Stimulated activated CD4-positive, alpha-beta T cell treated with anti-CD3 and anti-CD28 coated beads, Interleukin-1b, Interleukin-23, amount 100 ng/mL, for 24 hours (primary cell): ENCODE results near the gene VASN.
"Not testable (repeated sequence)": the region's sequence is repeated elsewhere in the genome, so short reads cannot be mapped to it uniquely, and the experiment has no call there.

ENCODE experiments used
- DNase-seq, 4 experiments: peaks; one replicate each; pipeline ENCODE4 v3.0.0-alpha.2; 2020; ENCODE audit warnings: low read depth in 4 of 4, low spot score in 1 of 4

VASN gene

DNA sequence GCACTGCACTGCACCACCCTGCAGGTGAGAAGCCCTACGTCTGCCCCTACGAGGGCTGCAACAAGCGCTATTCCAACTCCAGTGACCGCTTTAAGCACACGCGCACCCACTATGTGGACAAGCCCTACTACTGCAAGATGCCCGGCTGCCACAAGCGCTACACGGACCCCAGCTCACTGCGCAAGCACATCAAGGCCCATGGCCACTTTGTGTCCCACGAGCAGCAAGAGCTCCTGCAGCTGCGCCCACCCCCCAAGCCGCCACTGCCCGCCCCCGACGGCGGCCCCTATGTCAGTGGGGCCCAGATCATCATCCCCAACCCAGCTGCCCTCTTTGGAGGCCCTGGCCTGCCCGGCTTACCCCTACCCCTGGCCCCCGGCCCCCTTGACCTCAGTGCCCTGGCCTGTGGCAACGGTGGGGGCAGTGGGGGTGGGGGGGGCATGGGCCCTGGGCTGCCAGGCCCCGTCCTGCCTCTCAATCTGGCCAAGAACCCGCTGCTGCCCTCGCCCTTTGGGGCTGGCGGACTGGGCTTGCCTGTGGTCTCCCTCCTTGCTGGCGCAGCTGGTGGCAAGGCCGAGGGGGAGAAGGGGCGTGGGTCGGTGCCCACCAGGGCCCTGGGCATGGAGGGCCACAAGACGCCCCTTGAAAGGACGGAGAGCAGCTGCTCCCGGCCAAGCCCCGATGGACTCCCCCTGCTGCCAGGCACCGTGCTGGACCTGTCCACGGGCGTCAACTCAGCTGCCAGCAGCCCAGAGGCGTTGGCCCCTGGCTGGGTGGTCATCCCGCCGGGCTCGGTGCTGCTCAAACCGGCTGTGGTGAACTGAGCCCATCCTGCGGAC lies 34.7 kb upstream of the VASN start:
- no peak for DNase-seq

DNA sequence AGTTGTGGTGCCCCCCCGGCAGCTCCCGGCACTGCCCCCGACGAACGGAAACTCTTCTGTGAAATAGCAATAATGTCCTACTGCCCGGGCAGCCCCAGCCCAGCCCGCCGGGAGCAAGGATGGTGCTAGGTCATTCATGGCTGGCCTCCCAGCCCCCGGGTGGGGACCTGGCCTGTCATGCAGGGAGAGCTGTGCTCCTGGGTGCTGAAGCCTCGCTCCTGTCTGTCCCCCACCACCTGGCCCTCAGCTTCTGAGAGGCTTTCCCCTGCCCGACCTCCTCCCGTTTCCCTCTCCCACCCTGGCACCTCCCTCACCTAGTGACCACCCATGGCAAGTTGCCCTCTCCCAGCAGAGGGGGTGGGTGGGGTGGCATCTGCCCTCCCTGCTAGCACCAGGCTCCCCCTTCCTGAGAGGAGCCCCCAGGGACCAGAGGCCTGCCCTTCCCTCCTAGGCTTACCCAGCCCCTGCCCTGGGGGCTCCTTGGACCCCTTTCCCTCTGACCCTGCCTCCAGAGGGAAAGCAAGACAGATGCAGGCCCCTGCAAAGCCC lies 34.0 kb upstream of the VASN start:
- no peak for DNase-seq

DNA sequence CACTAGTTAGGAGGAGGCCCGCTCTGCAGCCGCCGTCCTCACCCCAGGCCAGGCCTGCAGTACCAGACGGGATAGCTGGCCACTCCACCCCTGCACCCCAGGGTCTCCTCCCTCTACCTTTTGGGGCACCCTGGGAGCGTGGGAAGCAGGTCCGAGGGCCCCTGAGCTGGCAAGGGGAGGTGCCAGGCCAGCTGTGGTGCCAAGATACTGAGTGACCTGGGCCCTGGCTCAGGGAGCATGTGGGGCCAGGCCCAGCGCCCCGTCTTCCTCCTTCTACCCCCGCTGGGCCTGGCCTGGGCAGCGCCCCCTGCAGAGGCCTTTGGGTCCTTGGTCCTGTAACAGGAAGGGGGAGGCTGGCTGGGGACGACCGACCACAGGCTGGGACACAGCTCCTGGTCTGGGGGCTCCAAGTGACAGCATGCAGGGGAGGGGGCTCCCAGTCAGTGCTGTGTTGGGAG lies 33.5 kb upstream of the VASN start:
- no peak for DNase-seq

DNA sequence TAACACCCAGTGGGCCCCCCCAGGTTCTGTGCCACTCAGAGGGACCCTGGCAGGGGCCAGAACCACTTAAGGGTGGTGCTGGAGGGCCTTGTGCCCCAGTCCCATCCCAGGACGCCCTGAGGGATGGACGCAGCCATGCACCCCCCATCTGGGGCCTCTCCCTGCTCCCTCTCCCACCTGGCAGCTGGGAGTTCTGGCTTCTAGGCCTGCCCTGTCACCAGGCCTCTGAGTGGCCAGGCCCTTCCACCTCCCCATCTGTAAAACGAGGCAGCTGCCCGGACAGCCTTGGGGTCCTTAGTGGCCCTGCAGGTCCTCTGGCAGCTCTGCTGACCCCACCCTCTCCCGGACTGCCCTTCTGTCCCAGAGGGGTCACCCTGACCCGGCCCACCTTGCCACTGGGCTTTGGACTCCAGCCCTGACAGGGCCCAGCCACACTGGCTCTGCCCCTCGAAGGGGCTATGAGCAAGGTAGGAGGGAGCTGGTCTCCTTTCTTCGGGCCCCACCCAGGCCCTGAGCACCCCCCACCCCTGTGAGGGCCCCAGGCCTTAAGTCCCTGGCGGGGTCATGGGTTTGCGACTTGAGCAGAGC lies 32.8 kb upstream of the VASN start:
- no peak for DNase-seq

DNA sequence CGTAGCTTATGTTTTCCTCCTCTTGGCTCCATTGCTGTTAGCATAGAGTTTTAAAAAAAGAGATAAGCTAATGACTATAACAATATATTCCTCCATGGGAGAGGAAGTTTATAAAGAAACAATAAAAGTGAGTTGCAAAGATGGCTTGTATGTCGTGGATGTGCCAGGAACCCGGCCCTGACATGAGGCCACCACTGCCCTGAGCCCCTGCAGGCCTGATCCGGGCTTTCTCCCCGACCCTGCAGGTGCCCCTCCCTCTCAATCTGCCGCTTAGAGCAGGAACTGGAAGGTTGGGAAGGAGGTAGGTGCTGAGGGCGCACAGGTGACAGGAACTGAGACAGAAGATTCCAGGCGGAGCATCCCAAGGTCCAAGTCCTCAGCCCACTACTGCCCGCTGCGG lies 32.2 kb upstream of the VASN start:
- no peak for DNase-seq

DNA sequence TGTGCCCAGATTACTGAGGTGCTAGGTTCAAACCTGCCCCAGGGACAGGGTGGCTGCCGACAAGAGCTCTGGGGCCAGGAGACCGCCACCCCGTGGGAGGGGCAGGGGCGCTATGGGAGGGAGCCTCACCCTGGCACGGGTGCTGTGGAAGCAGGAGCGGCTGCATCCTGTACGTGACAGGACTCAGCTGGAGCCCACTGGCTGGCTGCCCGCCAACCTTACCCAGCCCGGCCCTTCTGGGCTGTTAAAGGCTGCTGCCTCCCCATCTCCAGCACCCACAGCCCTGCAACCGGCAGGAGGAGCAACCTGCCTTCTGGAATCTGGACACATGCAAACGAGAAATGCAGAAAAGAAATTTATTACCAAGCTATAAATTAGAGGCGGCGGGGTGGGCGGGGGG lies 31.7 kb upstream of the VASN start:
- DNase-seq, result no peak

DNA sequence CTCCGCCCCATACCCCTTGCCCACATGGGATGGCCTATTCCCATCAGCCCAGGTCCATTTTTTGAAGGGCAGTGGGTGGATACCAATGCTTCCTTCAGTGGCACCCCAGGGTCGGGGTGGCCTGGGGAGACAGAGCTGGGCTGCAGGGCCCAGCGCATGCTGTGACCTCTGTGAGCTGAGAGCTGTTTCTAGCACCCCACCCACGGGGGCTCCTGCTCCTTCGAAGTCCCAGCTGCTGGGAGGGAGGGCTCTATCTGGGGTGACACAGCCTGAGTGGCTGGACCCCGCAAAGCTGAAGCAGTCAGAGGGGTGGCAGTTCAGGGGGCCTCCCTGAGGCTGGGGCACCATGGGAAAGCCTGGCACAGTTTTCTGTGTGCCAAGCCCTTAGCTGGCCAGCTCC lies 31.2 kb upstream of the VASN start:
- no peak for DNase-seq

DNA sequence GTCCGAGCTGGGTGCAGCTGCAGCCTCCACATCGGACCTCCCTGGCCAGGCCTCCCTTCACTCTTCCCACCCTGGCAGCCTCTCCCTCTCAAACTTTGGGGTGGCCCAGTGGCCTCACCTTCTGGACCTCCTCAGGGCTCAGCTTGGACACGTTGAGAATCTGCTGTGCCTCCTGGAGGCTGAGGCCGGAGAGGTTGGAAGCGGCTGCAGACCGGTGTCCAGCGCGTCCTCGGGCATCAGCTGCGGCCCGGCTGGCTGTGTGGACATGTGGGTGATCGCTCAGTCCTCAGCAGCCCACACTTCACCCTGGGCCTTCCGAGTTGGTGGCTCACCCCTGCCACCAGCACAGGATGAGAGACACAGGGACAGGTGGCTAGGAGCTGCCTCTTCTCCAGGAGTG lies 30.4 kb upstream of the VASN start:
- DNase-seq, result no peak

DNA sequence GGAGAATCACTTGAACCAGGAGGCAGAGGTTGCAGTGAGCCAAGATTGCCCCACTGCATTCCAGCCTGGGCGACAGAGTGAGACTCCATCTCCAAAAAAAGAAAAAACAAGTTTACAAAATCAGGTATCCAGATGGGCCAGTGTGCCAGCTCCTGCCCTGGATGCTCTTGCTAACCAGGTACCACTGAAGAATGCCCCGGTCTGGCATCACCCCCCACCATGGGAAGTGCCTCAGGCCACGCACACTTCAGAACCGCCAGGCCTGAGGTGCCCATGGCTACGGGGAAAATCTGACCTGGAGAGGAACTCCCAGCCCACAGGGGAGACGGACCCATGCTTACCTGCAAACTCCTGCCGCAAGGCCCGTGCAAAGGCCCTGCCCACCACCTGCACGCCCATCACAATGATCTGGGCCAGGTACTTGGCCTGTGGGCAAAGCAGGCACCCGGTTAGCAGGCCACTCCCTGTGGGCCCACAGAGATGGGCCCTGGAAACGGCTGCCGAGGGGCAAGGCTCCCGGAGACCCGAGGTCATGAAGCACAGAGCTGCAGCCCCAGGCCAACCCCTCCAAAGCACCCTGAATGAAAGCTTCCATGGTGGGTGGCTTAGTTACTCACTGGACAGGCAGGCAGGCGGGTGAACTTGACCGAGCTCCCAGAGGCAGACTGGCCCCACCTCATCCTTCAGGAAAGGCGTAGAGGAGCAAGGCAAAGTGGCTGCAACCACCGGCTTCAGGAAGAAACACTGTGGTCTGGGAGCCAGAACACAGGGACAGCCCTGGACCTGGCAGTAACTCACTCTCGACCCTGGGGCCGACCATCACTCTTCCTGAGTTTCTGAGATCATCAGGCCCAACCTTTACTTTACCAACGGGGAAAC lies 28.5 kb upstream of the VASN start:
- DNase-seq, result no peak

DNA sequence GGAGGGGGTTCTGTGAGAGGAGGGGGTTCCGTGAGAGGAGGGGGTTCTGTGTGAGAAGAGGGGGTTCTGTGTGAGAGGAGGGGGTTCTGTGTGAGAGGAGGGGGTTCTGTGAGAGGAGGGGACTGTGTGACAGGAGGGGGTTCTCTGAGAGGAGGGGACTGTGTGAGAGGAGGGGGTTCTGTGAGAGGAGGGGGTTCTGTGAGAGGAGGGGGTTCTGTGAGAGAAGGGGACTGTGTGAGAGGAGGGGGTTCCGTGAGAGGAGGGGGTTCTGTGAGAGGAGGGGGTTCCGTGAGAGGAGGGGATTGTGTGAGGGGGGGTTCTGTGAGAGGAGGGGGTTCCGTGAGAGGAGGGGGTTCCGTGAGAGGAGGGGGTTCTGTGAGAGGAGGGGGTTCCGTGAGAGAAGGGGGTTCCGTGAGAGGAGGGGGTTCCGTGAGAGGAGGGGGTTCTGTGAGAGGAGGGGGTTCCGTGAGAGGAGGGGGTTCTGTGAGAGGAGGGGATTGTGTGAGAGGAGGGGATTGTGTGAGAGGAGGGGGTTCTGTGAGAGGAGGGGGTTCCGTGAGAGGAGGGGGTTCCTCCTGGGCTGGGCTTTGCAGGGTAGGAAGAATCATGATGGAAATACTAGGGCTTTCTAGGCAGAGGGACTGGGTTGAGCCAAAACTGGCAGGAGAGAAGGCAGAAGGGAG lies 27.2 kb upstream of the VASN start:
- DNase-seq, result not testable (repeated sequence)

DNA sequence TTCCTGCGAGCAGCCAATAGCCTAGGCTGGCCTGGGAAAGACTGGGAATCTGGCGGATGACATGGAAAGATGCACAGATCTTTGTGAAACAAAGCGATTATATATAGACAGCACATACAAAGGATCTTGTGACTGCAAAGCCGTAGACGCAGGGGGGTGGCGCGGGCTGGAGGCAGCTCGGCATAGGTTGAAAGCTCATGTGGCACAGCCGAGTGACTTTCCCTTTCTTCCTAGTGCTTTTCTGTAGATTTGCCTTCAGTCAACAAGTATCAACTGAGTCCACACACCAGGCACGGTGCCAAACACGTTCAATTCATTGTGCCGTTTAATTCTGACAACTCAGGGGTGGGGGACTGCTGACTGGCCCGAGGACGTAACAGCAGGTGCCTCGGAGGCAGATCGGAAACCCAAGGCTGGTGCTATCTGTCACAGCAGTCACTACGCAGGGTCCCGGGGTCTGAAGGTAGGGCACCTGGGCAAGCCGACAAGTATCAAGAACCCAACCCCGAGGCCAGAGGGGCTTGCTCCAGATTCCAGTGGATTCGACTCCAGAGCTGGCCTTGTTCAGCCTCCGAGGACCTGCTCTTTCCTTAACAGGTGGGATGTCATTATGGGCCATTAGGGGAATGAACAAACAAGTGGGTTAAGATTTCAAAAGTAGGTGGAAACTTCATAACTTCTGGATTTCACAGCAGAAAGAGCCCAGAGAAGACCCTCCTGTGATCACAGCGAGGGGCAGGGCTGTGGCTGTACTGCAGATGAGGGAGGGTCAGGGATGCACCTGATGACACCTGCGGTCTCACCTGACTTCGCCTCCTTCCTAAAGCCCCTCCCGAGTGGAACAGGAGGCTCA lies 26.4 kb upstream of the VASN start:
- no peak for DNase-seq

DNA sequence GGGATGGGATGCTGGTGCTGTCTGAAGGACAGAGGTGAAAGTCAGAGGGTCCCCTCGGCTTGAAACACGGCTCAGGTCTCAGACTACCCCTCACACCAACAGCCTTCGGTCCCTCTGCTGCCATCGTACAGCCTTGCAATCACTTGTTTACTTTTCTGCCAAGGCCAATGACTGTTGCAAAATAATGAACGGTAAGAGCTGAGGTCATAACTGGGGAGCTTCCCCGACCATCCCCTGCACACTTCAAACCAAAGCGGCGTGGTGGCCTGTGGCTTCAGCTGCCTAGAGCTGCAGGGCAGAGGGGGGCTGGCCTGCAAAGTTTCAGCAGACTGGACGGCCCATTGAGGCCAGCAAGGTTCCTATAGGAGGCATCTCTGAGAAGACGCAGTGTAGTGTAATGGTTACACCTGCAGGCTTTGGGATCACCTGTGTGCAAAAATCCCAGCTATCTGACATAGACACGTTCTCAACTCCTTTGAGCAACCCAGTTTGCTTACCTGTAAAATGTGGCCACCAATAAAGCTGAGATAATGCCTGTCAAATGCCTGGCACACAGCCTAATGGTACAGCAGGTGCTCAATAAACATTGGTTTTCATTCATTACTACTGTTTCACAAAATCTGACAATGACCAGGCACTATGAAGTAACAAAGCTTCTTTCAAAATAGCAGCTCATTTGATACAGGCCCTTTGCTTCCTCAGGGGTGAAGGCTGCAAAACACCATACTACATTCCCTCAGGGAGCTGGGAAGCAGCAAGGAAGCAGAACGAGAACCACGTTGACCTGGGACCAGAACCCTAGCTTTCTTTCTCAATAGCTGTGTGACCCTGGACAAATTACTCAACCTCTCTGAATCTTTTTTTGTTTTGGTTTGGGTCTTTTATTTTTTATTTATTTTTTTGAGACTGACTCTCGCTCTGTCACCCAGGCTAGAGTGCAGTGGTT lies 25.5 kb upstream of the VASN start:
- DNase-seq, result no peak

DNA sequence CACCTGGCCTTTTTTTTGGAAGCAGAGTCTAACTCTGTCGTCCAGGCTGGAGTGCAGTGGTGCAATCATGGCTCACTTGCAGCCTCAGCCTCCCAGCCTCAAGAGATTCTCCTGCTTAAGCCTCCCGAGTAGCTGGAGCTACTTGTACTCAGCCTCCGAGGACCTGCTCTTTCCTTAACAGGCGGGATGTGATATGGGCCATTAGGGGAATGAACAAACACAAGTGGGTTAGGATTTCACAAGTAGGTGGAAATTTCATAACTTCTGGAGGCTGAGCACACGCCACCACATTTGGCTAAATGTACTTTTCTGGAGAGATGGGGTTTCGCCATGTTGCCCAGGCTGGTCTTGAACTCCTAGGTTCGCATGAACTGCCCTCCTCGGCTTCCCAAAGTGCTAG lies 24.6 kb upstream of the VASN start:
- DNase-seq, result no peak

DNA sequence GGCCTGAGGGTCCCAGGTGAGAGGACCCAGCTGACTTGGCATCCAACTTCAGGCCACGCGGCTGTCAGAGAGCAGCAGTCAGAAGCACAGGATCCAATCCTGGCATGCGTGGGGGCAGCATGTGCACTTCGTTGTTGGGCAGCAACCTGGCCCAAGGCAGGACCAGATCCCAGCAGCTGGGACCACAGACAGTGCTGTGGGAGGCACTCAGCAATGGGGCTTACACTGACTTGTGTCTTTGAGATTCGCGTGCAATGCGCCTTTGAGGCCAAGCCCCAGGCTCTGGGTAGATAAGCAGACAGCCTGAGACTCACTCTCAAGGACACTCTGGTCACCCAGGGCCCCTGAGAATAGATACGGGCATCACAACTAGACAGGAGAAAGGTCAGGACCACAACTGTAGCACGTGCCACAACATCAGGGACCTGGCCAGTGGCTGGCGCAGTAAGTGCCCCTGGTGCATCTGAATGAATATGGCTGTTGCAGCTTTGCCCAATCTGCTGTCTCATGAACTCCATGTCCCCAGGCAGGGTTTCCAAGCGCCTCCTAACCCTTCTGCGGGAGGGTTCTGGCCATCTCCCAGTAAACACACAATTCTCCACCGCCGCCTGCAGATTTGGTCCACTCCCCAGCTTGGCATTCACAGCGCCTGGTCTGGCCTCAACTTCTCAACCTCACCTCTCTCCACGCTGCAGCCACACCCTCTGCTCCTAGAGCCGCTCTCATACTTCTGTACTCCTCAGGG lies 23.7 kb upstream of the VASN start:
- no peak for DNase-seq

DNA sequence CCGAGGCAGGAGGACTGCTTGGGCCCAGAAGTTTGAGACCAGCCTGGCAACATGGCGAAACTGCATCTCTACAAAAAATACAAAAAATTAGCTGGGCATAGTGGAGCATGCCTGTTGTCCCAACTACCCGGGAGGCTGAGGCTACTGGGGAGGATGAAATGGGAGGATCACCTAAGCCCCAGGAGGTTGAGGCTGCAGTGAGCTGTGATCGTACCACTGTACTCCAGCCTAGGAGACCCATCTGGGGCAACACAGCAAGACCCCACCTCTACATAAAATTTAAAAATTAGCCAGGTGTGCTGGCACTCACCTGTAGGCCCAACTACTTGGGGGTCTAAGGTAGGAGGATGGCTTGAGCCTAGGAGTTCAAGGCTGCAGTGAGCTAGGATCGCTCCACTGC lies 22.3 kb upstream of the VASN start:
- DNase-seq, result no peak

DNA sequence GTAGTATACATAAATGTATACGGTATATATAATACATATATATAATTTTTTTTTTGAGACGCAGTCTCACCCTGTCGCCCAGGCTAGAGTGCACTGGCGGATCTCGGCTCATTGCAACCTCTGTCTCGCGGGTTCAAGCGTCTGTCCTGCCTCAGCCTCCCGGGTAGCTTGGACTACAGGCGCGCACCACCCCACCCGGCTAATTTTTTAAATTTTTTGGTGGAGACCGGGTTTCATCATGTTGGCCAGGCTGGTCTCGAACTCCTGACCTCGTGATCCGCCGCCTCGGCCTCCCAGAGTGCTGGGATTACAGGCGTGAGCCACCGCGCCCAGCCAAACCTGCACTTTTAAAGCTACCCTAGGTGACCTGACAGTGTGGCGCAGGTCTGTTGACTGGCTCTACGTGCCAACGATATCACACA lies 21.3 kb upstream of the VASN start:
- no peak for DNase-seq

DNA sequence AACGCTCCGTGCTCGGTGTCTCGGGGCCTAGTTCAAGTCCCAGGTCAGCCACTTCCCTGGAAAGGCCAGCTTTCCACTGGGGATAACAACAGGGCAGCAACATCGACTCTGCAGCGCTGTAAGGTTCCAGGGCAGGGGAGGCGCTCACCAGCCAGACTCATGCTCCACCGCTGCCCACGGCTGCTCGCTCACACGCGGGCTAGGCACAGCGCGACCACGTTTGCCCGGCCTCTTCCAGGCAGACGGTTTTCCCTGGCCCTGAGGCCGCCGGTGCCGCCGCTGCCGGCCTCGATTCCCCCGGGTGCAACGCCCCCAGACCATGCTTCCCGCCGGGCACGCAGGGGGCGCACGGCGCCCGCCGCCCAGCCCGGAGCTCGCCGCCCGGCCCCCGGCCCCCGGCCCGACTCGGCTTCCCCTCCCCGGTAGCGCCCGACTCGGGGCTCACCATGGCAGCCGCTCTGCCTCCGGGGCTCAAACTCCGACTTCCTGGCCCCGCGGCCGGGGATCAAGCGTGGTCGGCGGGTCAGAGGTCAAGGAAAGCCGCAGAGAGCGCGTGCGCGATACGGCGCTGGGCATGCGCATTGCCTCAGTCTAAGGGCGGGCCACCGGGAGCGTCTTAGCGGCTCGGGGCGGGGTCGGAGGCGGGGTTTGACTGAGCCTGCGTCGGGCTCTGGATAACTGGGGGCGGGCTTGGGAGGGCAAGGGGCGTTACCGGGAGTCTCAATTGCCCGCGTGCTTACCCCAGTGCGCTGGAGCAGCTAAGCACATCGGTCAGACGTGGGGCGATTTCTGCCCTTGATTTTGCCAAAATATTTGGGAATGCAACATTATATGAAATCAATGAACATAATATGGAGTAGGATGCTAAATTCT lies 20.6 kb upstream of the VASN start, which contains the start of gene PAM16:
Gene PAM16, minus strand, starts transcription at position 535 of the 873 bp plus-strand sequence. Its CDS starts 87 bp downstream, at position 448.
- DNase-seq, result peak; percentile 92 to 99 (median 98)
